Heart left ventricle (tissue), 13 donors: Measurements from ENCODE around the gene DUS4L.

ENCODE experiments used
- POLR2A ChIP-seq, 2 donors: fragments of 450-650 bp; IDR thresholded peaks; one replicate each; pipeline ENCODE4 v1.6.1; 2017; ENCODE audit warnings: antibody characterized with exemption in 2 of 2, mild to moderate bottlenecking in 2 of 2, moderate library complexity in 2 of 2
- TF ChIP-seq, protein P1 (sequence below), 12 donors: fragments of 200-600 bp; sonication (generic) in 4 of 12; IDR thresholded peaks; one replicate each; pipeline versions ENCODE4 v1.5.0 to v1.8.0; 2018 to 2022; ENCODE audit warnings: antibody characterized with exemption in 12 of 12, mild to moderate bottlenecking in 5 of 12
- donor health status: ischemic (EF 13 %, LVEDD 7.1; RV severe dilation, severe dysfunction).
- donor health status: DM: no; HTN: yes; CAD: no.
- donor health status: DM: no; HTN: no; CAD: no.
- donor health status: ischemic (EF 25% LVEDD 6.9; RV normal size, moderate dysfunction).
- donor health status: ischemic (EF 25% LVEDD 5.7; RV mildly dilated, moderate dysfunction).
- donor health status: ischemic (EF 35%, LVEDD 5.7; RV mildly dilated, moderate dysfunction).
- donor health status: nonischemic (EF 11% LVEDD 7.7; RV severe dilation, severe dysfunction).
- donor health status: DM: yes; HTN: yes; CAD: no.
- donor health status: PGD.
- donor health status: ischemic (EF 29% LVEDD 5.4; RV normal size, mild dysfunction).
- donor health status: nonischemic (EF 23%, LVEDD 6.1; RV moderate dilation, normal function).

DNA sequence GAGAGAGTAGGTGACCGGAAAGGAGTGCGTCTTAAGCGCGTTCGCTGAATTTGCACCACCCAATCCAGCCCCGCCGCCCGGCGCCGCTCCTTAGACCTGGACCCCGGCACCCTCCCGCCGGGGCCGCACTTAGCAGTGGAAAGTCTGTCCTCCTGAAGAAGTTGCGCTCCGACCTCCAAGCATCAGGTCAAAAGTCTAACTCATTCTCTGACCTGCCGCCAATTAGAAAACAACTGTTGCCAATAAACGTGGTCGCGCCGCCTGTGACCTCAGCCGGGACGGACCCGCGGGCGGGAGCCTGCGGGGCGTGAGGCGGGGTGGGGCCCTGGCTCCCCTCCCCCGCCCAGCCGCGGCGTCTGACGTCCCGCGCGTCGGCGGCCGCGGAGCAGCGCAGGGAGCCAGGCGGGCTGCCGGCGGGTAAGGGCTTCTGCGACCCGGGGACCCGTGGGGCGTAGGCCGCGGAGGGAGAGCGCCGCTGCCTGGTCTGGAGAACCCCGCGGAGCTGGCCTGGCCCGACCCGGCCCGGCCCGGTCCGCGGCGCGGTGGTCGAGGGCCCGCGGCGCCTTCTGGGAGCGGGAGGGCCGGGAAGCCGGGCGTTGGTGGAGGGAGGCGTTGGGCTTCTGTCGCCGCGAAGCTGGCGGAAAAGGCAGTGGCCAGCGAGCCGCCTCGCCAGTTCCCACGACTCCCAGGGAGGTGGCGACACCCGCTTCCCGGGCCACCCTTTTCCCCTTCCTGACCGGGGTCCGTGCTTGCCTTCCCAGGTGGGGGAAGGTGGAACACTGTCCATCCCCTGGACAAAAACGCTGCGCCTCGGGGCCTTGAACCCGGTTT is 16.3 kb downstream of the DUS4L start, which contains the start of gene BCAP29:
- TF ChIP-seq, protein P1, sequence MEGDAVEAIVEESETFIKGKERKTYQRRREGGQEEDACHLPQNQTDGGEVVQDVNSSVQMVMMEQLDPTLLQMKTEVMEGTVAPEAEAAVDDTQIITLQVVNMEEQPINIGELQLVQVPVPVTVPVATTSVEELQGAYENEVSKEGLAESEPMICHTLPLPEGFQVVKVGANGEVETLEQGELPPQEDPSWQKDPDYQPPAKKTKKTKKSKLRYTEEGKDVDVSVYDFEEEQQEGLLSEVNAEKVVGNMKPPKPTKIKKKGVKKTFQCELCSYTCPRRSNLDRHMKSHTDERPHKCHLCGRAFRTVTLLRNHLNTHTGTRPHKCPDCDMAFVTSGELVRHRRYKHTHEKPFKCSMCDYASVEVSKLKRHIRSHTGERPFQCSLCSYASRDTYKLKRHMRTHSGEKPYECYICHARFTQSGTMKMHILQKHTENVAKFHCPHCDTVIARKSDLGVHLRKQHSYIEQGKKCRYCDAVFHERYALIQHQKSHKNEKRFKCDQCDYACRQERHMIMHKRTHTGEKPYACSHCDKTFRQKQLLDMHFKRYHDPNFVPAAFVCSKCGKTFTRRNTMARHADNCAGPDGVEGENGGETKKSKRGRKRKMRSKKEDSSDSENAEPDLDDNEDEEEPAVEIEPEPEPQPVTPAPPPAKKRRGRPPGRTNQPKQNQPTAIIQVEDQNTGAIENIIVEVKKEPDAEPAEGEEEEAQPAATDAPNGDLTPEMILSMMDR (IDR thresholded peaks at IDR 0.05), result peak in 9 of 12 donors; percentile 27 to 65 (median 48)
- peak; percentile 71 to 90 for TF ChIP-seq POLR2A (IDR thresholded peaks at IDR 0.05)
